ENCODE results near the gene OPALIN. TPM values are rescaled to one million over a fixed set of nuclear protein-coding genes. Genes with fewer than 3 reads are reported as not detected.

OPALIN gene
- total RNA-seq, 4 donors from 2014 or later = not detected

DNA sequence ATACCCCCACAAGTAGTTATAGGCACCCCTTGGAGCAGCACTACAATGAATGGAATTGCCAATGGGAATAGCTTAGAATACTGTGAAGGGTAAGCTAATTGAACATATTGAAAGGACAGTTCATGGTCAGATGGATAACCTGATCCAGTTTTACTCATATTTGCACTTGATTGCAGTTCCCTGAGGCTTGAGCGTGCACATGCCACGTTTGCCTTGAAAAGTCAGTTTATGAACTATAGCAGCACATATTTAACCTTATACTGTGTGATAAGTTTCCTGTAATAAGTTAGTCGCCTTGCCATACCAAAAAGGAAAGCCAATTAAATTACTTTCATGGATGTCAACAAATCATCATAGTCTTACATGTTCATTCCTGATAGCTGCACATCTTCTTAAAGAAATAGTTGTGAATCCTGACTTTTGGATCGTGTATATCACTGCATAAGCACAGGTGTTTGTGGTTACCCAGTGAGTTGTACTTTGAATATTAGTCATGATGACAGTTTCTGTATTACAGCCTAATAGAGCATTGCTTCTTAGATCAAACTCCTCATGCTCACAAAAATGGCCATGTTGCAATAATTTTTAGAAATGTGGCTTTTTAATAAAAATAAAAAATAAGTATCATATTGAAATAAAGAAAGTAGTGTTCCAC is 33.0 kb downstream of the OPALIN start:
- Histone ChIP-seq H3K27ac (no peak overlapping the region), H3K4me3 (no peak overlapping the region), H3K4me1 (no peaks in the 10 kb centered on the region), H3K36me3 (no peaks in the 10 kb centered on the region), H3K9me3 (no peaks in the 10 kb centered on the region), H3K27me3 (no peaks in the 10 kb centered on the region)
- DNase-seq = no peak
- TF ChIP-seq, protein P1, sequence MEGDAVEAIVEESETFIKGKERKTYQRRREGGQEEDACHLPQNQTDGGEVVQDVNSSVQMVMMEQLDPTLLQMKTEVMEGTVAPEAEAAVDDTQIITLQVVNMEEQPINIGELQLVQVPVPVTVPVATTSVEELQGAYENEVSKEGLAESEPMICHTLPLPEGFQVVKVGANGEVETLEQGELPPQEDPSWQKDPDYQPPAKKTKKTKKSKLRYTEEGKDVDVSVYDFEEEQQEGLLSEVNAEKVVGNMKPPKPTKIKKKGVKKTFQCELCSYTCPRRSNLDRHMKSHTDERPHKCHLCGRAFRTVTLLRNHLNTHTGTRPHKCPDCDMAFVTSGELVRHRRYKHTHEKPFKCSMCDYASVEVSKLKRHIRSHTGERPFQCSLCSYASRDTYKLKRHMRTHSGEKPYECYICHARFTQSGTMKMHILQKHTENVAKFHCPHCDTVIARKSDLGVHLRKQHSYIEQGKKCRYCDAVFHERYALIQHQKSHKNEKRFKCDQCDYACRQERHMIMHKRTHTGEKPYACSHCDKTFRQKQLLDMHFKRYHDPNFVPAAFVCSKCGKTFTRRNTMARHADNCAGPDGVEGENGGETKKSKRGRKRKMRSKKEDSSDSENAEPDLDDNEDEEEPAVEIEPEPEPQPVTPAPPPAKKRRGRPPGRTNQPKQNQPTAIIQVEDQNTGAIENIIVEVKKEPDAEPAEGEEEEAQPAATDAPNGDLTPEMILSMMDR (IDR thresholded peaks at IDR 0.05) = no peak

DNA sequence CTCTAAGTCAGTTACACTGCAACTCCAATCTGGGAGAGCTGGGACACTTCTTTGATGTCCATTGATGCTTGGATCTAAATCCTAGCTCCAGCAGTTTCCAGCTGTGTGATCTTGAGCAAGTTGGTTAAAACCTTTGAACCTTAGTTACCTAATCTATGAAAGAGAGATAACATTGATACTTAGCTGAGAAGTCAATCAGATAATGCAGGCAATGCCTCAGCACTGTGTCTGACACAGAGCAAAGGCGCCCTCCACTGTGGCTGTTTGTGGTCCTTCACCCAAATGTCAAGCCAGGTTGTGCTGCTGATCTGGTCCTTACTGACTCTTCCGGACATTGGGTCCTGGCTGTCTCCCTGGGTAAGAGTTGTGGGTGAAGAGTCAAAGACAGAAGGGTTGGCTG is 34.4 kb downstream of the OPALIN start:
- H3K4me1 ChIP-seq = no peaks in the 10 kb centered on the region
- H3K27me3 ChIP-seq = no peaks in the 10 kb centered on the region
- no peak overlapping the region for H3K27ac ChIP-seq
- TF ChIP-seq, protein P1 (IDR thresholded peaks at IDR 0.05) = peak in 2 of 6 experiments; percentile 15 to 21
- no peak for TF ChIP-seq POLR2A (IDR thresholded peaks at IDR 0.05)
- H3K9me3 ChIP-seq = no peaks in the 10 kb centered on the region
- no peak for DNase-seq
- H3K36me3 ChIP-seq = no peaks in the 10 kb centered on the region
- H3K4me3 ChIP-seq = no peak overlapping the region

DNA sequence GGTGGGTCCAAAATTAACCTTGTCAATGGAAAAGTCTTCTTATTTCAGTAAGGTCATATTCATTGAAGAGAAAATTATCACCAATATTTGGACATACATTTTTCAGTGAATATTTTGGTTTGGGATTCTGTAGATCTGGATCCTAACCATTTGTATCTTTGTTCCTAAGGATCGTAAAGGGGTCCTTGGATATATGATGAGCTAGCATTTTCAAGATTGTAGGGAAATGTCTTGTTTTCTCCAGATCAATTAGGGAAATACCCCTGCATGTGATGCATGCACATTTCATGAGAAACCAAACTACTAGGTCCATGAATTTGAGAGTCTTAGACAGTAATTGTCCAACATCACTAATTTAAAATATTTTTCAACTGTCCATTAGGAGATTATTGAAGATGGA is 36.5 kb downstream of the OPALIN start:
- no peak overlapping the region for H3K4me3 ChIP-seq
- H3K4me1 ChIP-seq = no peaks in the 10 kb centered on the region
- no peaks in the 10 kb centered on the region for H3K27me3 ChIP-seq
- no peaks in the 10 kb centered on the region for H3K36me3 ChIP-seq
- no peak overlapping the region for H3K27ac ChIP-seq
- no peak for DNase-seq
- H3K9me3 ChIP-seq = no peaks in the 10 kb centered on the region
- no peak for TF ChIP-seq POLR2A (IDR thresholded peaks at IDR 0.05)
- TF ChIP-seq, protein P1 (IDR thresholded peaks at IDR 0.05) = no peak

DNA sequence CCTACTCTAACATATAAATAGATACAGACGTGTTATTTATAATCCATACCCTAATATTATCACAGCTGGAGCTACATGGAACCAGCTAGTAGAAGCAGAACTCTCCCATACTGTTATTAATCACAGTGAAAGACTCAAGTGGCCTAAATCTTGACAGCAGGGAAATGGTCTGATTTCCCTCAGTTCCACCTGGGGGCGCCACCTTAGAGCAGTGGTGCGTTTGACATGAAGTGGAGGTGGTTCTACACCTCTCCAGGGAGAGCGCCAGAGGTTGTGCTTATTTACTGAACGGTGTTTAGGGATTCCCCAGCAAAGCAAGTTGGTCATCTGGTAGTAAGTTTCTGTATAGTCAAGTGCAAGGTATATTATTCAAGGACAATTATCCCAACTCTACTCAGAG is 37.0 kb downstream of the OPALIN start:
- Histone ChIP-seq H3K36me3 (no peaks in the 10 kb centered on the region), H3K4me1 (no peaks in the 10 kb centered on the region), H3K27ac (no peak overlapping the region), H3K4me3 (no peak overlapping the region), H3K27me3 (no peaks in the 10 kb centered on the region), H3K9me3 (no peaks in the 10 kb centered on the region)
- TF ChIP-seq POLR2A (IDR thresholded peaks at IDR 0.05) = no peak
- TF ChIP-seq, protein P1 (IDR thresholded peaks at IDR 0.05) = no peak
- no peak for DNase-seq

DNA sequence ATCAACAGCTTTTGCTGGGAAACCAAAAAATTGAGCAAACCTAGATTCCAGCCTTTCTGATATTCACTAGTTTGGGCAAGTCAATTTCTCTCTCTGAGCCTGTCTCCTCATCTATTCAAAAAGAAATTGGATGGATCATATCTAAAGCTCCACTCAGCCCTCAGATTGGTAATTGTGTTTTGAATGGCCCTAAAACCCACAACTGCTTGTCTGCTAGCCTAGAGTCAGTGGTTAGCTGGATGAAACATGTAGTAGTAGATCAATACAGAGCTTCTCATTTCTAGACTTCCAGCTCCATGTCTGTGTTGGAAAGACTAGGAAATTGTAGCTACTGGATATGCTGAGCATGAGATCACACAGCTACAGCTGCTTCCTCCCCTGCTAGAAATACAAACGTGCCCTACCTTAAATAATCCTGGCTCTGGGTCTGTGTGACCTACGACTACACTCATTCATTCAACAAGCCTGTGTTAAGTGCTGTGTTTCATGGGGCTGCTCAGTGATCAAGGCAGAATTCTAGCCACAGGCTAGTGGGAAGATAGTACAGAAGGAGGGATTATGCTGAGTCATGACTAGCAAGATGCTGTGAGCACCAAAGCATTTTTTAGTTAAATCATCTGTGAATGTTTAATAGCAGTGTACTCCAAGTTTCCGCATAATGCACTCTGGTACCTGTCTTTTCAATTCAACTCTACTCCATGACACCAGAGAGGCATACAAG is 38.9 kb downstream of the OPALIN start:
- no peak for TF ChIP-seq POLR2A (IDR thresholded peaks at IDR 0.05)
- TF ChIP-seq, protein P1 (IDR thresholded peaks at IDR 0.05) = no peak
- no peak overlapping the region for H3K27ac ChIP-seq
- no peaks in the 10 kb centered on the region for H3K36me3 ChIP-seq
- DNase-seq = no peak
- H3K4me1 ChIP-seq = no peaks in the 10 kb centered on the region
- no peaks in the 10 kb centered on the region for H3K27me3 ChIP-seq
- no peaks in the 10 kb centered on the region for H3K9me3 ChIP-seq
- no peak overlapping the region for H3K4me3 ChIP-seq
